HUDEP-2 (cell line): ENCODE results near the gene RPL13A.
"Not testable (repeated sequence)": the region's sequence is repeated elsewhere in the genome, so short reads cannot be mapped to it uniquely, and the experiment has no call there.

Experiments
- DNase-seq, 76 experiments: peaks; one replicate each; lab custom pipeline; 2025; ENCODE audit not compliant: unreplicated experiment in 76 of 76; lab: John Stamatoyannopoulos, UW

RPL13A gene

DNA sequence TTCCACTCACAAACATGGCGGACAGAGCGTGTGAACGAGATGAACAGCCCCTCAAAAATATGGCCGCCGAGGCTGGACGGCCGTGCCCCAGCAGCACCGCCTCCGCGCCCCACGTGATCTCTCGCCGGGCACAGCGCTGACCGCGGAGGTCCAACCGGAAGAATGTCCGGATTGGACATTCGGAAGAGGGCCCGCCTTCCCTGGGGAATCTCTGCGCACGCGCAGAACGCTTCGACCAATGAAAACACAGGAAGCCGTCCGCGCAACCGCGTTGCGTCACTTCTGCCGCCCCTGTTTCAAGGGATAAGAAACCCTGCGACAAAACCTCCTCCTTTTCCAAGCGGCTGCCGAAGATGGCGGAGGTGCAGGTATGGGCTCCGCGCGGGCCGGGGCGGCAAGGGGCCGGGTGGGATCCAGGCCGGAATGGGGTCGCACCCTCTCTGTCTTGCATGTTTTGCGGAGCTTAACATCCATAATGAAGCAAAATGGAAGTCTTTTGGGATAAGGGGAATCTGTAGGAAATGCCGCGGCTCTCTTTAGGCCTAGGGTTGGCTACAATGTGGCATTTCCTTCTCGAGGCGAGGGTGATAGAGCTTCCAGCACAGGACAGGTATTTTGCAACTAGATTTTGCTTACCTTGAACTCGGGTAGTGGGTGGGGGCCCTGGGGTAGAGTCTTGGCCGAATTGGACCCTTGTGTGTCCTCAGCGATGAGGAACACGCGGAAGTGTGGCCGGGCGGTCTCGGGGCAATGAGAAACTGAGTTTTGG lies at the start of gene RPL13A:
Gene RPL13A (plus strand): TSS at position 332 of the 769 bp plus-strand sequence. CDS start 22 bp downstream, at position 354.
- peak; percentile 92 to 100 (median 100) for DNase-seq

DNA sequence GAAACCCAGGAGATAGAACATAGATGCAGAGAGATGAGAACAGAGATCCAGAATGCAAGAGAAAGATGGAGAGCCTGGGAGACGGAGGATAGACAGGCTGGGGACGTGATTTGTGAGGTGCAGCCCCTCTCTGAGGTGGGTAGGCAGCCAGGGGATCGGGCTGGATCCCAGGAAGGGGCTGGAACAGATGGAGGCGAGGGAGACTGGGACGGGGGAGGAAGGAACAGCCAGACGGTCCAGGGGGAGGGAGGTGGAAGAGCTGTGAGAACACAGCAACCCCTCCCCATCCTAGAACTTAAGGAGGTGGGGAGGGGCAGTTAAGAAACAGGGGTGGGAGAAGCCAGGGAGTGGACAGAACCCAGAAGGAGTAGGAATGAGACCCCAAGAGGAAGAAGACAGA lies 49.1 kb upstream of the RPL13A start:
- DNase-seq = no peak

DNA sequence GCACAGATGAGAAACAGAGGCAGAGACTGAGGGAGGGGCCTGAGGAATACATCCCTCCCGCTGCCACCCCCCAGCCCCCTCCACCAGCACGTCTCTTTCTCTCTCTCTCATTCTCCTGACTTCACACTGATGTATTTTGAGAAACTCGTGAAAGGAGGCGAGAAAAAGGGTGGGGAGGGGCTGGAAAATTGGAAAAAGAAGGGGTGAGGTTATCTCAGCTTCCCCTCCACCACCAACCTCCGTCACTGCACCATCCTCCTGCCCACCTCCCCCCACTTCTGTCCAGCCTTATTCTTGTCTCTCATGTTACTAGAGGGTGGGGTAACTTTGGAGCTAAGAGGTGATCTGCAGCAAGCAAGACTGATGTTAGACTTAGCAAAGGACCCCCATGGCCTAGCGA lies 47.6 kb upstream of the RPL13A start:
- no peak for DNase-seq

DNA sequence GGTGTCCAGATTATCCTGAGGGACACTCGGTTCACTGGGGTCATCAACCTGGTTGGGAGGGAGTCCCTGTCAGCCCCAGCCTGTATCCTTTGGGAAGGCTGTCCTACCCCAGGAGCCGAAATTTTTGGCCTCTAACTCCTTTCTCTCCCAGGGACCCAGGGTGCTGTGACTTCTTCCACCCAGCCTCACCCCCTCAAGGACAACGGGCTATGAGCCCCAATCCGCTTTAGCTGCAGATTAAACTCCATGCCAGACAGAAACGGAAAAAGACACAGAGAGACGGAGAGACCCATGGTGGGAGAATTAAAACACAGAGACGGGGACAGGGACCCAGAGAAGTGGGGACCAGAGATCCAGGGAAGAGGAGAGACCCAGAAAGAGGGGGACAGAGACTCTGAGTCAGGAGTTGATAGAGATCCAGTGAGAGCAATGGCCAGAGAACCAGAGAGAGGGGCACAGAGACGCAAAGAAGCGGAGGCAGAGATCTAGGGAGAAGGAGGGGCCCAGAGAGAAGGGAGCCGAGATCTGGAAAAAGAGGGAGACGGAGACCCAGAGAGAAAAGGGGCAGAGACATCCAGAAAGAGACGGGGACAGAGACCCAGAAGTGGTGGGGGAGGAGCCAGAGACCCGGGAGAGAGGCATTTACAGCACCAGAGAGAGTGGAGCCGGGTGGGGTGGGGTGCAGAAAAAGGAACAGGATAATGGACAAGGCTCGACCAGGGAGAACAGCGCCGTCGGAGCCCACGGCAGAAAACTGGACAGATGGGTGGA lies 46.8 kb upstream of the RPL13A start:
- DNase-seq = no peak

DNA sequence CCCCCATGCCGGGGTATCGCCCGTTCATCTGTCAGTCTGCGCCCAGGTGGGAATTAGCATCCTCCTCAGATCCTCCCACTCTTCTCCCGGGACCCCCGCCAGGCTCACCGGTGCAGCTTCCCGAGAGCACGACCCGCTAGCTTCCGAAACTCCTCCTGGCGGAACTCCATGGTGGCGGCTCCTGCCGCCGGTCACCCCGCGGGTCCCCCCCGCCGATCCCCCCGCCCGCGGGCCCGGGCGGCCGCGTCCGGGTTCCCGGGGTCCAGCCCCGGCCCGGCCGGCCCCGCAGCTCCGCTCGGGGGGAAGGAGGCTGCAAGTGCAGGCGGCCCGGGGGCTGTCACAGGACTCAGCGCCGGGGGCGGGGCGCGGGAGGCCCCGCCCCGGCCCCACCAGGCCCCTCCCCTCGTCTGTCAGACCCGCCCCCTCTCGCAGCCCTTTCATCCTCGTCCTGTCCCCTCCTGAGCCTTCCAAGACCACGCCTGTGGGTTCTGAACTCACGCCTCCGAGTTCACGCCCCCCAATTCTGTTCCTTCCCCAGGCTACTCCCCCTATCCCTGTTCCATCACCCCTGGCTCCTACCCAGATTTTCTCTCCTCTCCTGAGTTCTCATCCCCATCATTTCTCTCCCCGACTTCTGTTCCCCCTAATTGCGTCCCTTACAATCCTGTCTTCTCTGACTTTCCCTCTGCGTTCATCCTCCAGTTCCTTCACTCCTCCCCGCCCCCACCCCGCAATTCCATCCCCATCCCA lies 46.0 kb upstream of the RPL13A start, which contains the start of gene SLC17A7:
Gene SLC17A7 (minus strand): TSS at position 318 of the 750 bp plus-strand sequence. CDS start 148 bp downstream, at position 170.
- peak in 27 of 76 experiments; percentile 11 to 56 (median 30) for DNase-seq

DNA sequence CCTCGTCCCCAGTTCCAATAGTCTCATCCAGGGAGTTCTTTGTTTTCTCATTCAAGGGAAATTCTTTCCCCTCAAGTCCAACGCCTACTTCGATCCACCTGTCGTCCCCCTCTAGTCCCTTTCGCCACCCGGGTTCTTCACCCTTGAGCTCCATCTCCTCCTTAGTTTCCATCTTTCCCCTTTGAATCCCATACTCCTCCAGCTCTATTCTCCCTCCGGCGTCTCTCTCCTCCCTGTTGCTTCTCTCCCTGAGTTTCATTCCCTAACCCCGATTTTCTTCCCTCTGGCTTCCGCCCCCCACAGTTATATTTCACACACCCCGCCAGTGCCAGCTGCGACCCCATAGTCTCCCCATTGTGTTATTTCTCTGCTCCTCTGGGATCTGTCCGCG lies 45.5 kb upstream of the RPL13A start:
- DNase-seq = no peak

DNA sequence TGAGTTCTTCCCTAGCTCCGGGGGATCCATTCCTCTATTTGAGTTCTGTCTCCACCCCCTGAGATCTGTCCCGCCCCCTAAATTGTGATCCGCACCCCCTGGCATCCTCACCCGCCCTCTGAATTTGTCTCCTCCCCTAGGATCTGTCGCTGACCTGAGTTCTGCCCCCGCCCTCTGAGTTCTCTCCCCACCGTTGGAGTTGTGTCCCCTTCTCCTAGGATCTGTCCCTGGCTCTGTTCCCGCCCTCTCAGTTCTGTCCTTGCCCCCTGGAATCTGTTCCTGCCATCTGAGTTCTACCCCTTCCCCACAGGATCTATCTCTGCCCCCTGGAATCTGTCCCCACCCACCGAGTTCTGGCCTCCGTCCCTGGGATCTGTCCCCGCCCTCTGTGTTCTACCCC lies 45.1 kb upstream of the RPL13A start:
- peak in 16 of 76 experiments; percentile 10 to 60 (median 34) for DNase-seq

DNA sequence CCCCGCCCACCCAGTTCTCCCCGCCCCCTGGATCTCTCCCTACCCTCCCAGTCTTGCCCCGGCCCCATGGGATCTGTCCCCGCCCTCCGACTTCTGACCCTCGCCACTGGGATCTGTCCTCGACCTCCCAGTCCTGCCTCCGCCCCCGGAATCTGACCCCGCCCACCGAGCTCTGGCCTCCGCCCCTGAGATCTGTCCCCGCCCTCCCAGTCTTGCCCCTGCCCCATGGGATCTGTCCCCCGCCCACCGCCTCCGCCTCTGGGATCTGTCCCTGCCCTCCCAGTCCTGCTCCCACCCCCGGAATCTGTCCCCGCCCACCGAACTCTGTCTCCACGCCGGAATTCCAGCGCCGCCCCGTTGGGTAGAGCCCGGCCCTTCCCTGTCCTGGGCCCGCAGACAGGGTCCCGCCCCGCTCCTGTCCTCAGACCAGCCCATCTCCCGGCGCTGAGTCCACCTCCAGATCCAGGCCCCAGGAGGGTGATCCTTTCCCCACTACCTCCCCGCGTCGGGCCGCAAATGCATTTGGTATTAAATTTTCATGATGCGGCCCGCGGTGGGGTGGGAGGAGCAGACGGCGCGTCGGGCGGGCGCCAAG lies 44.5 kb upstream of the RPL13A start:
- DNase-seq = peak in 63 of 76 experiments; percentile 15 to 92 (median 75)

DNA sequence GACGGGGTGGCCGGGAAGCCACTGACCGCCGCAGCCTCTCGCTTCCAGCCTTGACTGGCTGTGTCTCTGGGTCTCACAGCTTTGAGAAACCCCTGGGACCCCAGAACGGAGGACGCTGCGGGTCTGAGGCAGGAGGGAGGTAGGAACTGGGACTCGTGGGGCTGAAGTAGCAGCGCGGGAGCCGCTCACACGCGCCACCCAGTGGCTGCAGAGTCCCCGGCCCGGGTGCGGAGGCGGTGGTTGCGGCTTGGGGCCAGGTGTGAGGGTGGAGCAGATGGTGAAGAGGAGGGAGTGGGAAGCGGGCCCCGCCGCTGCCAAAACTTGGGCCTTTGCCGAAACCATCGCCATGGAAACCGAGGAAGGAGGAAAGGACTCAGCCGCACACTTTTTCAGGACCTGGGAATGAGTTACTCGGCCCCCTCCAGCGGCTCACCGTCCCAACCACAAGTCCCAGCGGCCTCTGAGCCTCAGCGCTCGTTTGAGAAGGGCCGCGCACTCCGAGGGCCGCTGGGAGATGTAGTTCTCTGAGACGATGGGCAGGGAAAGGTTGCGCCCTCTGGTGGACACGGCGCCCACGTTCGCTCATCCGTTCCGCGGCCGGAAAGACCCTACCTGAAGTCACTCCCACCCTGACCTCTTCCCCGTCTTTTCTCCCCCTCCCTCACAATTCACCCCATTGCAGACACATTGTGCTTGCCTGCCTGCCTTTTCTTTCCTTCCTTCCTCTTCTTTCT lies 43.9 kb upstream of the RPL13A start:
- DNase-seq = peak in 74 of 76 experiments; percentile 67 to 100 (median 93)

DNA sequence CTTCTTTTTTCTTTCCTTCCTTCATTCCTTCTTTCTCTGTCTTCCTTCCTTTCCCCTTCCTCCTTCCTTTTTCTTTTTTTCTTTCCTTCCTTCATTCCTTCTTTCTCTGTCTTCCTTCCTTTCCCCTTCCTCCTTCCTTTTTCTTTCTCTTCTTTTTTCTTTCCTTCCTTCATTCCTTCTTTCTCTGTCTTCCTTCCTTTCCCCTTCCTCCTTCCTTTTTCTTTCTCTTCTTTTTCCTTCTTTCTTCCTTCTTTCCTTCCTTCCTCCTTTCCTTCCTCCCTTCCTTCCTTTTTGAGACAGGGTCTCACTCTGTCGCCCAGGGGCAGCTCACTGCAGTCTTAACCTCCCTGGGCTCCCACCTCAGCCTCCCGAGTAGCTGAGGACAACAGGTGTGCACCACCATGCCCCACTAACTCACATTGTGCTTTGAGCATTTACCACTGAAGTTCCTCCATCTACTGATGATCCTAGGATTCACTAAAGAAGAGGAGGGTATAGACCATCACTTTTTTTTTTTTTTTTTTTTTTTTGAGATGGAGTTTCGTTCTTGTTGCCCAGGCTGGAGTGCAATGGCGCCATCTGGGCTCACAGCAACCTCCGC lies 43.2 kb upstream of the RPL13A start:
- not testable (repeated sequence) for DNase-seq

DNA sequence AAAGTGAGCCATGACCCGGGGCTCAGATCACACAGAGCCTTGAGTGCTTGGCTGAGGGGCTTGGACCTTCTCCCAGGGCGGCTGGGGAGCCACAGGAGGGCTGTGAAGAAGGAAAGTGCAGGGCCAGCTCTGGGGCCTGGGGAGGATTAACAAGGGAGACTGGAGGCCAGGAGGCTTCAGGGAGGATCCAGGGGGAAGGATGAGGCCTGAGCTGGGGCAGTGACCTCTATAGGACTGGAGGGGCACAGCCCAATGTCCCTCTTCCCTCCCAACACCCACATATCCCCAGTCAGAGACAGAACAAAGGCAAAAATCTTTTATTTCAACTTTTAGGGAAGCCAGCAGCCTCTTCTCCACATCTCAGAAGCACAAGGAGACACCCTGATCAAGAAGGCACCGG lies 41.4 kb upstream of the RPL13A start:
- DNase-seq = no peak

DNA sequence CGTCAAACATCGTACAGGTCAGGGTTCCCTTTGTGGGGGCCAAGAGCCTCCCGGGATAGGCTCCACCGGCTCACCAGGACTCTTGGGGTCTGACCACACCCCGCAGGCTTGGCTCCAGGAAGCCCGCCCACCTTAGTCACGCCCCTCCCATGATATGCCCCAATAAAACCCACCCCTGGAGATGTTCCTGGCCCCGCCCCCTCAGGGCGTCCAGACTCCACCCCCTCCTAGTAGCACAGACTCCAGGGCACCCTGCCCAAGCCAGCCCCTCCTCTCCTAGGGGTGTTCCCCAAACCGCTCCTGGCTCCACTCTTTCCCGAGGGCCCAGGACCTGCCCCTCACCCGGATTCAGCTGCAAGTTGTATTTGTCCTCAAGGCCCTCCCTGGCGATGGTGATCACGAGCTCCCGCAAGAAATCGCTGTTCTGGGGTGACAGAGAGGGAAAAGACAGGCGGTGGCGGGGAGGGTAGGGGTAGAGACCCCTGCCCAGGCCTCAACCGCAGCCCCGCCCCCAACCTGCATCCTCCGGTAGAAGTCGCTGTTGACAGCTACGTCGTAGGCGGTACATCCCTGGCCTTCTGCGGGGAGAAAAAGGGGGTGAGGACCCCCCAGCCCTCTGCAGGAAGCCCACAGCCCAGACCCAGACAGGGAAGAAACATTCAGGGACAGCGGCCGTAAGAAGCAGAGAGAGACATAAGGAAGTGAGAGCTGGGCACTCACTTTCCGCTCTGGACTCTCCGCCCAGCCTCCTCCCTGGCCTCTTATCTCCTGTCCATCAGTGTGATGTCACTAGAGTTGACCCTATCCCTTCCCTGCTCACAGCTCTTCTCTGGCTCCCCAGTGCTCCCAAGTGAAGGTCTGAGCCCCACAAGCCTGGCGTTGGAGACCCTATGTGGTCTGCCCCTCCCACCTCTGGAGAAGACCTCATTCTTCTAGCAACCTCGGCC lies 39.6 kb upstream of the RPL13A start:
- DNase-seq = peak in 71 of 76 experiments; percentile 22 to 89 (median 76)

DNA sequence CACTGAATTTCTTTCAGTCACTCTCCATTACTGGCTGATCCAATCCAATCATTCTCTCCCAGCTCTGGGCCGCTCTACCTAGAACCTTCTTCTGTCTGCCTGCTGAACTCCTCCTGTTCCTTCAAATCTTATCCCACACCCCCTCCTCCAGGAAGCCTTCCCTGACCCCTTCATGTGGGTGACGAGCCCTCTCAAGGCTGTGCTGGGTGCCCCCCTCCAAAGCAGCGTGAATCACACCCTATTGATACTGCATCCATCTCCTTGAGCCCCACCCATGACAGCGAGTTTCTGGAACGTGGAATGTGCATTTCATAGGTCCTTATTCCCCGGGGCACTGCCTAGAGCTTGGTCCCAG lies 39.0 kb upstream of the RPL13A start:
- DNase-seq = no peak

DNA sequence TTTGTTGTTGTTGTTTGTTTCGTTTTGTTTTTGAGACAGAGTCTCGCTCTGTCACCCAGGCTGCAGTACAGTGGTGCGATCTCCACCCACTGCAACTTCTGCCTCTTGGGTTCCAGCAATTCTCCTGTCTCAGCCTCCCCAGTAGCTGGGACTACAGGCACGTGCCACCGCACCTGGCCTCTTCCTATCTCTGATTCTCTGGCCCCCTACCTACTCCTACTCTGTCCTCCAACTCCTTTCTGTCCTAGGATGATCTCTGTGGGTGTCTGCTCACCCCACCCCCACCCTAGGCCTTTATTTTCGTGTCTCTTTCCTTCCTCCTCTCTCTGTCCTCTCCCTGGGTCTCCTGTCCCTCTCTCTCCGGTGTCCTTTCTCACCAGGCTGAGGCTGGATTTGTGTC lies 37.0 kb upstream of the RPL13A start:
- DNase-seq = no peak

DNA sequence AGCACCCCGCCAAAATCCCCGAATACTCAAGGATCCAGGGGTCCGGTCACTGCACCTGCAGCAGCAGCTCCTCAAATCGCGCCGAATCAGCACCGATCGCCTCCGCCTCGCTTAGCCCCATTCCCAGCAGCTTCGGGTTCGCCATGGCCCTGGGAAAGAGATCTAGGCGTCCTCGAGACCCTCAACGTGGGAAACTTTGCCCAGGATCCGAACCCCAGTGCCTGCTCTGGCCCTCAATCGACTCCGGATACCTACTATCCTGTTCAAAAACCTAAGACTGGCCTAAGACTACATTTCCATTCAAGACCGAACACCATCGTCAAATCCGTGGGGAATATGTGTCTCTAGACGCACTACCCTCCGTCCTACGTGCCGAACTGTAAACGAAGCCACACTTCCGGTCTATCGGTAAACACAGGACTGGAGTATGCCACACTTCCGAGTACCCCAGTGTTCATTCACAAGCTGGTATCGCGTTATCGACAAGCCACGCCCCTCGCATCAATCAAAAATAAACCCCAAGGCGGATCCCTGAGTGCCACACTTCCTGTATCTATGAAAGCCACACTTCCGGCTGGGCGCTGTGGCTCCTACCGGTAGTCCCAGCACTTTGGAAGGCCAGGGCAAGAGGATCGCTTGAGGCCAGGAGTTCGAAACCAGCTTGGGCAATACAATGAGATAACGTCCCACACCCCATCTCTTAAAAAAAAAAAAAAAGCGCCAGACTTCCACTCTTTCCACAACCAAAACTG lies 35.8 kb upstream of the RPL13A start, which contains the start of gene PIH1D1:
Gene PIH1D1 (minus strand): TSS at position 385 of the 752 bp plus-strand sequence. CDS start 240 bp downstream, at position 145.
- peak in 75 of 76 experiments; percentile 80 to 100 (median 99) for DNase-seq

DNA sequence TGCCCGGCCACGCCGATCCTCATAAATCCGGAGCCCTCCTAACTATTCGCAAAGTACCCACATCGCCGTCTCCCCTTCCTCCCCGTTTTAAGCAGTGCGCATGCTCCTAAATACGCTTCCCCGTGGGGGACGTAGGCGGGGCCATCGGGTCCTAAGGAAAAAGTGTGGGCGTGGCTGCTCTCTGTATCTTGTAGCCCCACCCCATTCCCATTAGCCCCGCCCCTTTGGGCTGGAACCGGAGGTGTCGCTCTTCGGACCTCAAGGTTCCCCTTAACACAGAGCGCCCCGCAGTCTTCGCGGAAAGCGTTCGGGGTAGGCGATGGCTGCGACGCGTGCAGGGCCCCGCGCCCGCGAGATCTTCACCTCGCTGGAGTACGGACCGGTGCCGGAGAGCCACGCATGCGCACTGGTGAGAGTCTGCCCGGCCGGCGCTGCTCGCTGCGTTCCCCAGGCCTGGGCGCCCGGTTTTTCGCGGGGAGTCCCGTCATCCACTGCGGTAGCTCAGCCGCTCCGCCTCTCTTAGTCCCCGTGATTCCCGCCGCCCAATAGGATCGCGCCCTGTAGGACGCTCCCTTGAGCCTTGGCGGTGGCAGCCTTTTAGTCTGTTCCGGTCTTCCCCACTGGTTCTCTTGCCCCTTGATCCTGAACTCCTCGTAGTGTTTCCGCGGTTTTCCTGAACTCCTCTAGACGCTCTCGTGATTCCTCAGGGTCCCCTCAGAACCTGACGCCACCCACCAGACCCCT lies 34.2 kb upstream of the RPL13A start, which contains the start of gene ALDH16A1:
Gene ALDH16A1 (plus strand): TSS at position 213 of the 744 bp plus-strand sequence. CDS start 107 bp downstream, at position 320.
- peak in 75 of 76 experiments; percentile 60 to 100 (median 98) for DNase-seq

DNA sequence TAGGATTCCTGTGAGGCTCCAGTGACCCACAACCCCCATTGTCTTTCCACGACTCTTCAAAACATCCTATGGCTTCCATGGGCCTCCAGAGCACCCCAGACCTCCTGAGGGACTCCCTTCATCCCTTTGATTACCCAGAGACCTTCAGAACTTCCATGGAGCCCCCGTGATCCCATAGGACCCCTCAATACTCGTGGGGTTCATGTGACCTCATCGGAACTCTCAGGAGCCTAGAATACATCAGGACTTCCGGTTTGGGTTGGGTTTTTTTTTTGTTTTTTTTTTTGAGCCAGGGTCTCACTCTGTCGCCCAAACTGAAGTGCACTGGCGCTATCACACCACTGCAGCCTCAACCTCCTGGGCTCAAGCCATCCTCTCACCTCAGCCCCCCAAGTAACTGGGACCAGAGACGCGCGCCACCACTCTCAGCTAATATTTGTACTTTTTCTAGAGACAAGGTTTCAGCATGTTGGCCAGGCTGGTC lies 33.6 kb upstream of the RPL13A start:
- DNase-seq = no peak
